Endothelial cell of umbilical vein (primary cell): ENCODE data around the gene TMEM37. TPM values are rescaled to one million over a fixed set of nuclear protein-coding genes. Genes with fewer than 3 reads are reported as not detected.

Experiments used
- BruUV-seq: library from RNA; stranded (reverse); fragments of 400-500 nt; replicated peaks from 2 replicates; lab custom pipeline; 2021; lab: Mats Ljungman, UMichigan
- CTCF ChIA-PET: fragments of 300-600, 350-600 bp; sonication (Branson Sonifier 250); formaldehyde crosslinking; loops from one replicate; lab custom pipeline; 2021; ENCODE audit warnings: antibody characterized with exemption, inconsistent platforms; lab: Charles Lee
- POLR2A ChIA-PET: fragments of 300-600, 350-600 bp; sonication (Branson Sonifier 250); formaldehyde crosslinking; loops from one replicate; lab custom pipeline; 2021; ENCODE audit warnings: antibody characterized with exemption, inconsistent platforms; lab: Charles Lee
- DNase-seq: peaks from one replicate; pipeline ENCODE4 v3.0.0-alpha.2; 2011; ENCODE audit warnings: low read depth, low spot score
- FAIRE-seq: peaks from 2 replicates; lab custom pipeline; 2011; peaks lifted over from hg19 to GRCh38; lab: Jason Lieb, UNC
- H2AFZ ChIP-seq: 2 replicates; pipeline ENCODE4 v1.6.0; 2012; ENCODE audit warnings: low read depth, low read length, control low read depth, inconsistent platforms
- H3K27ac ChIP-seq: 2 replicates; pipeline ENCODE4 v1.5.1; 2011; ENCODE audit warnings: low read depth, mild to moderate bottlenecking, control low read depth, low read length, moderate library complexity; ENCODE audit not compliant: insufficient read depth
- H3K27me3 ChIP-seq, 2 experiments: 2 replicates each; pipeline versions ENCODE4 v1.6.0 to v1.6.1; 2011; ENCODE audit warnings: low read length in 2 of 2, mixed read lengths in 1 of 2; ENCODE audit not compliant: control insufficient read depth in 2 of 2, insufficient read depth in 2 of 2
- H3K36me3 ChIP-seq, 2 experiments: 2 replicates in 1 of 2; 3 replicates in 1 of 2; pipeline ENCODE4 v1.5.1; 2011; ENCODE audit warnings: low read length in 2 of 2, mild to moderate bottlenecking in 1 of 2, moderate library complexity in 1 of 2; ENCODE audit not compliant: control insufficient read depth in 2 of 2, insufficient read depth in 2 of 2; ENCODE audit errors: extremely low read depth in 1 of 2
- H3K4me1 ChIP-seq: 3 replicates; pipeline ENCODE4 v1.5.1; 2011; ENCODE audit warnings: mild to moderate bottlenecking, low read length; ENCODE audit not compliant: control insufficient read depth, insufficient read depth; ENCODE audit errors: extremely low read depth
- H3K4me2 ChIP-seq: 2 replicates; pipeline ENCODE4 v1.6.1; 2011; ENCODE audit warnings: low read length, control low read depth, mixed read lengths; ENCODE audit not compliant: insufficient read depth
- H3K4me3 ChIP-seq, 3 experiments: fragments of 200-600 bp in 1 of 3; sonication (generic), shearing (Covaris generic) in 1 of 3; replicated peaks in 1 of 3; 2 replicates each; pipeline ENCODE4 v1.5.1; 2011 to 2016; ENCODE audit warnings: control low read depth in 3 of 3, low read length in 3 of 3, mild to moderate bottlenecking in 2 of 3, inconsistent platforms in 1 of 3, low read depth in 1 of 3, moderate library complexity in 1 of 3; ENCODE audit not compliant: insufficient read depth in 1 of 3
- H3K79me2 ChIP-seq: 2 replicates; pipeline ENCODE4 v1.6.0; 2012; ENCODE audit warnings: low read length, inconsistent platforms; ENCODE audit not compliant: control insufficient read depth, insufficient read depth
- H3K9ac ChIP-seq: replicated peaks from 2 replicates; pipeline ENCODE3; 2011; ENCODE audit warnings: low read length, control low read depth; ENCODE audit not compliant: insufficient read depth; ENCODE audit errors: extremely low read depth
- H3K9me1 ChIP-seq: replicated peaks from 3 replicates; pipeline ENCODE4 v1.6.0; 2011; ENCODE audit warnings: mild to moderate bottlenecking, low read length; ENCODE audit not compliant: control insufficient read depth, insufficient read depth; ENCODE audit errors: extremely low read depth
- H3K9me3 ChIP-seq: replicated peaks from 2 replicates; pipeline ENCODE4 v1.5.1; 2012; ENCODE audit warnings: low read length, inconsistent platforms; ENCODE audit not compliant: control insufficient read depth, insufficient read depth
- H4K20me1 ChIP-seq: replicated peaks from 2 replicates; pipeline ENCODE3; 2011; ENCODE audit warnings: mild to moderate bottlenecking, low read length; ENCODE audit not compliant: control insufficient read depth, insufficient read depth; ENCODE audit errors: extremely low read depth
- EZH2 ChIP-seq: IDR thresholded peaks from 2 replicates; pipeline ENCODE4 v1.6.1; 2012; ENCODE audit warnings: borderline replicate concordance, low read depth, mild to moderate bottlenecking, moderate library complexity, low read length, inconsistent platforms; ENCODE audit not compliant: severe bottlenecking
- FOS ChIP-seq: IDR thresholded peaks from 2 replicates; pipeline ENCODE4 v1.6.1; 2011; ENCODE audit warnings: mild to moderate bottlenecking, low read length, moderate library complexity, borderline replicate concordance; ENCODE audit not compliant: insufficient read depth
- GATA2 ChIP-seq: IDR thresholded peaks from 2 replicates; pipeline ENCODE4 v1.7.0; 2011; ENCODE audit warnings: low read depth, mild to moderate bottlenecking, moderate library complexity, mixed read lengths, low read length; ENCODE audit not compliant: insufficient read length, insufficient read depth
- JUN ChIP-seq: IDR thresholded peaks from 2 replicates; pipeline ENCODE4 v1.6.1; 2011; ENCODE audit warnings: borderline replicate concordance, low read depth; ENCODE audit not compliant: insufficient read length, insufficient read depth
- MYC ChIP-seq: IDR thresholded peaks from one replicate; pipeline ENCODE4 v1.6.1; 2011; ENCODE audit warnings: mild to moderate bottlenecking, low read depth, low read length
- POLR2A ChIP-seq: IDR thresholded peaks from 2 replicates; pipeline ENCODE4 v1.6.1; 2012; ENCODE audit warnings: low read depth, mild to moderate bottlenecking, control low read depth, low read length
- POLR2AphosphoS5 ChIP-seq: IDR thresholded peaks from 2 replicates; pipeline ENCODE4 v1.6.1; 2012; ENCODE audit warnings: low read depth, mild to moderate bottlenecking, control low read depth, low read length, moderate library complexity; ENCODE audit not compliant: insufficient read depth
- dilution Hi-C: fragments of 300-500 bp; cut with MboI; formaldehyde crosslinking; loops from one replicate; pipeline ENCODE4 v1.15.0; 2019; ENCODE audit warnings: low sequenced_read_pairs; ENCODE audit not compliant: extremely low pct_ligation_motif_present
- intact Hi-C: fragments of 100-400 bp; cut with micrococcal nuclease; formaldehyde crosslinking; loops from one replicate; pipeline ENCODE4 v1.10.0; 2022
- polyA plus RNA-seq, 4 experiments: library from polyadenylated mRNA; depleted of rRNA in 3 of 4; stranded (reverse) in 3 of 4; unstranded in 1 of 4; fragments of >200 nt; gene quantifications; 2 replicates each; pipeline versions ENCODE4 v1.2.1 to v1.2.3, GENCODE V29; 2011 to 2012; ENCODE audit warnings: missing spikeins in 1 of 4
- total RNA-seq: library from RNA; stranded (reverse); gene quantifications from 2 replicates; pipeline ENCODE4 v1.2.3, GENCODE V29; 2021
- TF ChIP-seq, protein P1 (sequence below), 2 donors: IDR thresholded peaks; 1 replicate in 1 of 2; 2 replicates in 1 of 2; pipeline ENCODE4 v1.5.1; 2011; ENCODE audit warnings: low read length in 2 of 2, mild to moderate bottlenecking in 2 of 2, moderate library complexity in 2 of 2, control low read depth in 1 of 2, inconsistent platforms in 1 of 2, low read depth in 1 of 2; ENCODE audit not compliant: insufficient read depth in 1 of 2; ENCODE audit errors: extremely low read depth in 1 of 2
- TF ChIP-seq, protein P2 (sequence below): IDR thresholded peaks from 2 replicates; pipeline ENCODE4 v1.6.1; 2011; ENCODE audit not compliant: insufficient read depth, insufficient read length

Gene TMEM37
- total and polyA plus RNA-seq, 2 donors (not counting 3 experiments of a cell fraction or from before 2014, with no cell fraction given) = 3.5 to 16.2 TPM

DNA sequence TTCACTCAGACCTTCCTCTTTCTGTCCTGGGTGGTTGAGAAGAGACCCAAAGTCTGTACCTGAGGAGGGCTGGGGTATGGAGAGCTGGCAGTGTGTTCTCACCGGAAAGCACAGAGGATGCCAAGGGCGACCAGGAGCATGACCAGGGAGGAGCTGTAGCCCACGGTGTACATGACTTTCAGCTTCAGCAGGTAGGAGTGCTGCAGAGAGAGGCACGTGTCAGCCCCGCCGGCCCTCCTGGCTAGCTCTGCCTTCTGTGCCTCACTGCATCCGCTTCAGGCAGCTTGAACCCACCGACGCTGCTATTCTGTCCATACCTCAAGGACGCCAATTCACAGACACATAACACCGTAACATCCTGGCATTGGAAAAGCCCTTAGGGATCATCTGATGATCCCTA lies 34.0 kb downstream of the TMEM37 start:
- FAIRE-seq = no peak
- no peak overlapping the region for H3K4me2 ChIP-seq
- H3K79me2 ChIP-seq = no peaks in the 10 kb centered on the region
- H4K20me1 ChIP-seq = no peaks in the 10 kb centered on the region
- H3K4me1 ChIP-seq = no peaks in the 10 kb centered on the region
- H3K9me3 ChIP-seq = no peaks in the 10 kb centered on the region
- BruUV-seq = no TSS peak
- no peak overlapping the region for H2AFZ ChIP-seq
- H3K9ac ChIP-seq = no peak overlapping the region
- no peak for DNase-seq
- intact Hi-C loops (no loop called here), dilution Hi-C loops (no loop called here)
- POLR2A ChIA-PET = no interaction called here
- no peaks in the 10 kb centered on the region for H3K36me3 ChIP-seq
- H3K9me1 ChIP-seq = no peaks in the 10 kb centered on the region
- no peak overlapping the region for H3K27ac ChIP-seq
- CTCF ChIA-PET = interaction anchor here (3.0 kb wide), 1 partner anchor 11 kb away, joined by 13 read pairs; no protein-coding TSS in a partner anchor
- no peak overlapping the region for H3K4me3 ChIP-seq
- no peak for TF ChIP-seq POLR2AphosphoS5
- TF ChIP-seq EZH2 = no peak
- TF ChIP-seq, protein P1, sequence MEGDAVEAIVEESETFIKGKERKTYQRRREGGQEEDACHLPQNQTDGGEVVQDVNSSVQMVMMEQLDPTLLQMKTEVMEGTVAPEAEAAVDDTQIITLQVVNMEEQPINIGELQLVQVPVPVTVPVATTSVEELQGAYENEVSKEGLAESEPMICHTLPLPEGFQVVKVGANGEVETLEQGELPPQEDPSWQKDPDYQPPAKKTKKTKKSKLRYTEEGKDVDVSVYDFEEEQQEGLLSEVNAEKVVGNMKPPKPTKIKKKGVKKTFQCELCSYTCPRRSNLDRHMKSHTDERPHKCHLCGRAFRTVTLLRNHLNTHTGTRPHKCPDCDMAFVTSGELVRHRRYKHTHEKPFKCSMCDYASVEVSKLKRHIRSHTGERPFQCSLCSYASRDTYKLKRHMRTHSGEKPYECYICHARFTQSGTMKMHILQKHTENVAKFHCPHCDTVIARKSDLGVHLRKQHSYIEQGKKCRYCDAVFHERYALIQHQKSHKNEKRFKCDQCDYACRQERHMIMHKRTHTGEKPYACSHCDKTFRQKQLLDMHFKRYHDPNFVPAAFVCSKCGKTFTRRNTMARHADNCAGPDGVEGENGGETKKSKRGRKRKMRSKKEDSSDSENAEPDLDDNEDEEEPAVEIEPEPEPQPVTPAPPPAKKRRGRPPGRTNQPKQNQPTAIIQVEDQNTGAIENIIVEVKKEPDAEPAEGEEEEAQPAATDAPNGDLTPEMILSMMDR (IDR thresholded peaks at IDR 0.05; ENCODE audit: extremely low read depth in 1 of 2, insufficient read depth in 1 of 2, low read depth in 1 of 2, low read length in 2 of 2) = no peak
- no peak for TF ChIP-seq FOS
- TF ChIP-seq GATA2 = no peak
- no peak for TF ChIP-seq JUN
- TF ChIP-seq POLR2A = no peak
- TF ChIP-seq MYC = no peak
- TF ChIP-seq, protein P2, sequence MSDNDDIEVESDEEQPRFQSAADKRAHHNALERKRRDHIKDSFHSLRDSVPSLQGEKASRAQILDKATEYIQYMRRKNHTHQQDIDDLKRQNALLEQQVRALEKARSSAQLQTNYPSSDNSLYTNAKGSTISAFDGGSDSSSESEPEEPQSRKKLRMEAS = no peak
- H3K27me3 ChIP-seq = peaks cover 0 to 3% of the 10 kb centered on the region in 2 experiments
